GM23248 (cell line): Measurements from ENCODE around the gene BRF1.

Source experiments
- EZH2 ChIP-seq: fragments of 200-600 bp; sonication (generic); IDR thresholded peaks from 2 replicates; pipeline ENCODE4 v1.6.1; 2018; ENCODE audit warnings: antibody characterized with exemption, mild to moderate bottlenecking; ENCODE audit not compliant: insufficient read depth, poor library complexity, severe bottlenecking
- EZH2phosphoT487 ChIP-seq: fragments of 200-600 bp; sonication (generic); IDR thresholded peaks from 2 replicates; pipeline ENCODE4 v1.6.1; 2018; ENCODE audit warnings: antibody characterized with exemption, moderate library complexity, mild to moderate bottlenecking, low read depth; ENCODE audit not compliant: insufficient read depth

DNA sequence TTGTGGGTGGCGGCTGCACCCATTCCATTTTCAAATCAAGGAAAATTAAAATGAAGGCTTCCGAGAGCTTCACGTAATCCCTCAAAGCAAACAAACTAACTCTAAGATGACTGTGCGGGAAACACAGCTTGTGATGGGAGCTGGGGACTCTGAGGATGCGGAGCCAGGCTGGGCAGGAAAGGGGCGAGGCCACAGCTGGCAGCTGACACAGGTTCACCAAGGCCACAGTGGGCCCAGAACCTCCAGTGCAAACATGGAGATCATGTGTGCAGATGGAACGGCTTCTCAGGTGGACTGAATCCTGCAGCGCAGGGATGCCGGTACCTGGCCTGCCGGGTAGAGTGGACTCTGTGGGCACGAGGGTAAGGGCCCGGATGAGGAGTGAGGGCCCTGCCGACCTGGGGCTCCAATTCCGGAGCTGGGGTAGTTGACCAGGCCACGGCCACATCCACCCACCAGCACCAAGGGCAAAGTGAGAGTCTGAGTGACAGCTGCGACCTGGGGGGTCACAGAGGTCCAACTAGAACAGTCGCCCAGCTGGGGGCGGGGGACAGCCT lies 71.6 kb downstream of the BRF1 start:
- TF ChIP-seq EZH2: no peak
- no peak for TF ChIP-seq EZH2phosphoT487
